HEK293 (cell line): ENCODE measurements around the gene VGLL4.

Source experiments
- CTCF ChIA-PET: fragments of 350-600 bp; formaldehyde crosslinking; extraction: SDS; loops from one replicate; lab custom pipeline; 2021; ENCODE audit warnings: antibody characterized with exemption; lab: Yijun Ruan, JAX
- POLR2A ChIA-PET: fragments of 300-600 bp; formaldehyde crosslinking; extraction: SDS; loops from one replicate; lab custom pipeline; 2020; ENCODE audit warnings: antibody characterized with exemption, inconsistent platforms; lab: Yijun Ruan, JAX
- H3K27ac ChIP-seq: fragments of 200-500 bp; sonication (Bioruptor generic); 2 replicates; pipeline ENCODE4 v1.5.1; 2014; ENCODE audit warnings: low read depth, low read length, control low read depth, inconsistent platforms; ENCODE audit errors: extremely low read depth
- H3K36me3 ChIP-seq, 2 experiments: fragments of 200-500 bp in 1 of 2; sonication (Bioruptor generic) in 1 of 2; 1 replicate in 1 of 2; 2 replicates in 1 of 2; pipeline ENCODE4 v1.5.1; 2014 to 2017; ENCODE audit warnings: inconsistent platforms in 2 of 2, low read length in 2 of 2; ENCODE audit not compliant: control insufficient read depth in 2 of 2, insufficient read depth in 1 of 2
- H3K4me1 ChIP-seq: fragments of 200-500 bp; sonication (Bioruptor generic); 2 replicates; pipeline ENCODE4 v1.5.1; 2014; ENCODE audit warnings: mild to moderate bottlenecking, low read length, inconsistent platforms; ENCODE audit not compliant: control insufficient read depth, insufficient read depth
- H3K4me3 ChIP-seq: 2 replicates; pipeline ENCODE4 v1.5.1; 2011; ENCODE audit warnings: low read depth, mild to moderate bottlenecking, control low read depth, low read length, moderate library complexity
- H3K9me3 ChIP-seq: fragments of 200-500 bp; sonication (Bioruptor generic); 2 replicates; pipeline ENCODE4 v1.5.1; 2014; ENCODE audit warnings: low read depth, low read length, inconsistent platforms; ENCODE audit not compliant: control insufficient read depth, insufficient read depth
- HOXA7 ChIP-seq: sonication (generic); formaldehyde crosslinking; IDR thresholded peaks from 2 replicates; pipeline ENCODE4 v1.8.1; 2022; ENCODE audit warnings: missing genetic modification reagents, borderline replicate concordance
- KLF10 ChIP-seq: fragments of 450-650 bp; IDR thresholded peaks from 2 replicates; pipeline ENCODE4 v1.5.1; 2018; ENCODE audit warnings: missing biosample characterization, mild to moderate bottlenecking, missing genetic modification characterization
- KLF16 ChIP-seq: fragments of 450-650 bp; formaldehyde crosslinking; IDR thresholded peaks from 2 replicates; pipeline ENCODE4 v1.5.1; 2017; ENCODE audit warnings: missing biosample characterization, missing genetic modification characterization
- OSR2 ChIP-seq: fragments of 450-650 bp; formaldehyde crosslinking; IDR thresholded peaks from 2 replicates; pipeline ENCODE4 v1.5.1; 2016; ENCODE audit warnings: missing biosample characterization, missing genetic modification characterization
- PBX3 ChIP-seq: sonication (generic); formaldehyde crosslinking; IDR thresholded peaks from 2 replicates; pipeline ENCODE4 v1.8.1; 2022; ENCODE audit warnings: mild to moderate bottlenecking, moderate library complexity, missing genetic modification reagents
- REPIN1 ChIP-seq: fragments of 450-650 bp; formaldehyde crosslinking; IDR thresholded peaks from 2 replicates; pipeline ENCODE4 v1.5.1; 2017; ENCODE audit warnings: missing biosample characterization, missing genetic modification characterization, low read depth
- SCRT1 ChIP-seq: fragments of 450-650 bp; formaldehyde crosslinking; IDR thresholded peaks from 2 replicates; pipeline ENCODE4 v1.5.1; 2016; ENCODE audit warnings: missing biosample characterization, missing genetic modification characterization, borderline replicate concordance
- SP2 ChIP-seq: fragments of 450-650 bp; formaldehyde crosslinking; IDR thresholded peaks from 2 replicates; pipeline ENCODE4 v1.5.1; 2016; ENCODE audit warnings: missing biosample characterization, missing genetic modification characterization
- ZFHX2 ChIP-seq: fragments of 450-650 bp; formaldehyde crosslinking; conservative IDR thresholded peaks from 2 replicates; pipeline ENCODE4 v1.5.1; 2016; ENCODE audit warnings: missing biosample characterization, missing genetic modification characterization
- ZFP41 ChIP-seq: fragments of 450-650 bp; formaldehyde crosslinking; IDR thresholded peaks from 2 replicates; pipeline ENCODE4 v1.5.1; 2016; ENCODE audit warnings: missing biosample characterization, missing genetic modification characterization, borderline replicate concordance
- ZNF10 ChIP-seq: fragments of 450-650 bp; formaldehyde crosslinking; IDR thresholded peaks from 2 replicates; pipeline ENCODE4 v1.5.1; 2017; ENCODE audit warnings: missing biosample characterization, missing genetic modification characterization
- ZNF248 ChIP-seq: fragments of 450-650 bp; formaldehyde crosslinking; IDR thresholded peaks from 2 replicates; pipeline ENCODE4 v1.5.1; 2017; ENCODE audit warnings: missing biosample characterization, missing genetic modification characterization
- ZNF292 ChIP-seq: fragments of 450-650 bp; formaldehyde crosslinking; IDR thresholded peaks from 2 replicates; pipeline ENCODE4 v1.5.1; 2016; ENCODE audit warnings: low read depth, missing biosample characterization, missing genetic modification characterization, borderline replicate concordance
- ZNF341 ChIP-seq: fragments of 450-650 bp; formaldehyde crosslinking; IDR thresholded peaks from 2 replicates; pipeline ENCODE4; 2016; ENCODE audit warnings: low read depth, missing biosample characterization, missing genetic modification characterization
- ZNF366 ChIP-seq: fragments of 450-650 bp; formaldehyde crosslinking; conservative IDR thresholded peaks from 2 replicates; pipeline ENCODE4 v1.5.1; 2016; ENCODE audit warnings: missing biosample characterization, missing genetic modification characterization
- ZNF394 ChIP-seq: fragments of 450-650 bp; formaldehyde crosslinking; IDR thresholded peaks from 2 replicates; pipeline ENCODE4 v1.5.1; 2016; ENCODE audit warnings: missing biosample characterization, missing genetic modification characterization, mild to moderate bottlenecking, moderate library complexity, borderline replicate concordance
- ZNF549 ChIP-seq: fragments of 450-650 bp; IDR thresholded peaks from 2 replicates; pipeline ENCODE4 v1.5.1; 2018; ENCODE audit warnings: missing biosample characterization, missing genetic modification characterization, mild to moderate bottlenecking, inconsistent platforms, moderate library complexity
- ZNF621 ChIP-seq: fragments of 450-650 bp; formaldehyde crosslinking; IDR thresholded peaks from 2 replicates; pipeline ENCODE4 v1.5.1; 2017; ENCODE audit warnings: missing biosample characterization, missing genetic modification characterization
- ZNF623 ChIP-seq: fragments of 450-650 bp; formaldehyde crosslinking; IDR thresholded peaks from 2 replicates; pipeline ENCODE4 v1.5.1; 2016; ENCODE audit warnings: missing biosample characterization, missing genetic modification characterization
- ZNF664 ChIP-seq: fragments of 450-650 bp; formaldehyde crosslinking; IDR thresholded peaks from 2 replicates; pipeline ENCODE4 v1.5.1; 2016; ENCODE audit warnings: missing biosample characterization, missing genetic modification characterization
- ZNF776 ChIP-seq: fragments of 450-650 bp; formaldehyde crosslinking; IDR thresholded peaks from 2 replicates; pipeline ENCODE4 v1.5.0; 2017; ENCODE audit warnings: missing biosample characterization, missing genetic modification characterization, borderline replicate concordance
- ZNF785 ChIP-seq: fragments of 450-650 bp; formaldehyde crosslinking; IDR thresholded peaks from 2 replicates; pipeline ENCODE4 v1.5.1; 2016; ENCODE audit warnings: missing biosample characterization, missing genetic modification characterization
- TF ChIP-seq, protein P1 (sequence below): fragments of 450-650 bp; IDR thresholded peaks from 2 replicates; pipeline ENCODE4 v1.5.1; 2018; ENCODE audit warnings: missing biosample characterization, missing genetic modification characterization

VGLL4 gene

GRCh38 chr3:11567516-11568467, 75.9 kb downstream of the VGLL4 start:
- Histone ChIP-seq H3K4me3 (no peak overlapping the region), H3K36me3 (peaks cover 0 to 33% of the 10 kb centered on the region in 2 experiments; a peak in 2 of 3 replicates), H3K4me1 (no peaks in the 10 kb centered on the region), H3K27ac (no peak overlapping the region), H3K9me3 (no peaks in the 10 kb centered on the region)
- TF ChIP-seq SCRT1 (tag by site-specific recombination) (no peak), REPIN1 (tag by site-specific recombination) (no peak), ZFP41 (tag by site-specific recombination) (no peak), ZNF248 (tag by site-specific recombination) (no peak), PBX3 (CRISPR knock-in tag) (no peak), KLF16 (tag by site-specific recombination) (no peak), ZNF623 (no peak), ZNF776 (tag by site-specific recombination) (no peak)
- CTCF ChIA-PET: interaction anchor here (0.9 kb wide), 1 partner anchor 236 kb away, joined by 4 read pairs; no protein-coding TSS in a partner anchor
- POLR2A ChIA-PET: no interaction called here

DNA sequence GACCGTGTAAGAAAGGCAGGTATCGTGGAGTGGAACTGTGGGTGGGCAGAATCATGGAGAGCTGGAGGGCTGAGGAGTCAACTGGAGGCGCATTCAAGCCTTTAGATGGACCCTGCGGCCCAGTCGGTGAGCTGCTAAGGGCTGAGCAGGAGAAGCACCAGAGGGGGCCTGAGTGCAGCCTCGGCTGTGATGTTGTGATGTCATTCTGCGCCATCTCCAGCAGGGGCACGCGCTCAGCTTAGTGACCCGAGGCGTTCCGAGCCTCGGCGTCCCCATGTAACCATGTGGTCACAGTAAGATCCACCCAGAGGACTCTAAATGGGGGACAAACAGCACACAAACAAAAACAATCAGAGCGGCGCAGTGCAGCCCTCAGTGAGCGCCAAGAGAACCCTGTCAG, 76.8 kb downstream of the VGLL4 start:
- no peak overlapping the region for H3K4me3 ChIP-seq
- no peaks in the 10 kb centered on the region for H3K9me3 ChIP-seq
- no peak overlapping the region for H3K27ac ChIP-seq
- H3K4me1 ChIP-seq: no peaks in the 10 kb centered on the region
- CTCF ChIA-PET: interaction anchor here (0.9 kb wide), 1 partner anchor 237 kb away, joined by 4 read pairs; no protein-coding TSS in a partner anchor
- POLR2A ChIA-PET: no interaction called here
- TF ChIP-seq OSR2 (tag by site-specific recombination) (no peak), ZNF785 (tag by site-specific recombination) (no peak), ZNF549 (tag by site-specific recombination) (no peak), ZFHX2 (tag by site-specific recombination) (no peak), ZNF366 (tag by site-specific recombination) (no peak), SCRT1 (tag by site-specific recombination) (no peak), KLF10 (tag by site-specific recombination) (no peak), ZNF292 (tag by site-specific recombination) (no peak), ZNF623 (no peak), ZNF621 (no peak), ZNF10 (no peak), ZNF341 (tag by site-specific recombination) (no peak), HOXA7 (CRISPR knock-in tag) (no peak), SP2 (tag by site-specific recombination) (no peak), ZNF394 (tag by site-specific recombination) (no peak), ZNF664 (tag by site-specific recombination) (no peak)
- TF ChIP-seq, protein P1, sequence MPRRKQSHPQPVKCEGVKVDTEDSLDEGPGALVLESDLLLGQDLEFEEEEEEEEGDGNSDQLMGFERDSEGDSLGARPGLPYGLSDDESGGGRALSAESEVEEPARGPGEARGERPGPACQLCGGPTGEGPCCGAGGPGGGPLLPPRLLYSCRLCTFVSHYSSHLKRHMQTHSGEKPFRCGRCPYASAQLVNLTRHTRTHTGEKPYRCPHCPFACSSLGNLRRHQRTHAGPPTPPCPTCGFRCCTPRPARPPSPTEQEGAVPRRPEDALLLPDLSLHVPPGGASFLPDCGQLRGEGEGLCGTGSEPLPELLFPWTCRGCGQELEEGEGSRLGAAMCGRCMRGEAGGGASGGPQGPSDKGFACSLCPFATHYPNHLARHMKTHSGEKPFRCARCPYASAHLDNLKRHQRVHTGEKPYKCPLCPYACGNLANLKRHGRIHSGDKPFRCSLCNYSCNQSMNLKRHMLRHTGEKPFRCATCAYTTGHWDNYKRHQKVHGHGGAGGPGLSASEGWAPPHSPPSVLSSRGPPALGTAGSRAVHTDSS (tag by site-specific recombination): no peak
- H3K36me3 ChIP-seq: peaks cover 0 to 37% of the 10 kb centered on the region in 2 experiments; a peak in 2 of 3 replicates
